CD4-positive, alpha-beta T cell treated with Interleukin-1 beta for 1 hour (primary cell): ENCODE measurements around the gene UBL4B.
A peak's percentile ranks its signal among the peaks of the same experiment; 100 is the strongest.
"Not testable (repeated sequence)": the region's sequence is repeated elsewhere in the genome, so short reads cannot be mapped to it uniquely, and the experiment has no call there.

Source experiments
- DNase-seq, 2 donors: peaks; one replicate each; pipeline ENCODE4 v3.0.0-alpha.2; 2020 to 2022

Gene UBL4B, protein sequence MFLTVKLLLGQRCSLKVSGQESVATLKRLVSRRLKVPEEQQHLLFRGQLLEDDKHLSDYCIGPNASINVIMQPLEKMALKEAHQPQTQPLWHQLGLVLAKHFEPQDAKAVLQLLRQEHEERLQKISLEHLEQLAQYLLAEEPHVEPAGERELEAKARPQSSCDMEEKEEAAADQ

DNA sequence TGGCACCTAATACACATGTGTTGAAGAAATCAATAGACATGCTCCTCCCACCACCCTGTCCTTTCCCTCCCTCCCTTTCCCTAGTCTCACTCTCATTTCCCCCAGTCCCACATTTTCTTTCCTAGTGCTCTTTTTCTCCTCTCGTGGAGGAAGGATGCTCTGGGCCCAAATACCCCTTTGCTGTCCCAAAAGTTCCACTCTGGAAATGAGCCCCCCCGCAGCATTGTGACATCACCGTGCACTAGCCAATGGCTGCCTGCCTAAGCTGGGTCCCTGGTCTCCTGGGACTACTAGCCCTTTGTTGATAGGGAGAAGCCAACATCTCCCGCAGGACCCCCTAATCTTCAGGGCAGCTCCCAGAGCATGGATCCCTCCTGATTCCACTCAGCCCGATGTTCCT, at the start of gene UBL4B:
Gene UBL4B, plus strand, starts transcription at position 301 of the 400 bp plus-strand sequence. Its CDS starts 92 bp downstream, at position 393.
- DNase-seq = no peak

DNA sequence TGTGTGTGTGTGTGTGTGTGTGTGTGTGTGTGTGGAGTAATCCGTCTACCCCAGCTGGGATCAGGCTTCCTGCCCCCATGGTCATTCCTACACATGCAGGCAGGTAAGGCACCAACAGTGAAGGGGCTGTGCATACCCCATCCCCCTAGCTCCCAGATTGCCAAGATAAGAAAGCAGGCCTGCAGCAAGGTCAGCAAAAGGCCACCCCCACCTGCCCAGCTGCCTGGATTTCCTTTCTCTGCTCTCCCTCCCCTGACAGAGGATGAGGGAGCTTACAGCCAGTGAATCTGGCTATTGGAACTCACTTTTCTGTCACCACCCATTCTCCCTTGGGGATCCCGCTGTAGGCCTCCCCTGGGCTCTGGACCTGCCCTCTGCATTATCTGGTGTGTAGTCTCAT, 49.6 kb upstream of the UBL4B start:
- no peak for DNase-seq

DNA sequence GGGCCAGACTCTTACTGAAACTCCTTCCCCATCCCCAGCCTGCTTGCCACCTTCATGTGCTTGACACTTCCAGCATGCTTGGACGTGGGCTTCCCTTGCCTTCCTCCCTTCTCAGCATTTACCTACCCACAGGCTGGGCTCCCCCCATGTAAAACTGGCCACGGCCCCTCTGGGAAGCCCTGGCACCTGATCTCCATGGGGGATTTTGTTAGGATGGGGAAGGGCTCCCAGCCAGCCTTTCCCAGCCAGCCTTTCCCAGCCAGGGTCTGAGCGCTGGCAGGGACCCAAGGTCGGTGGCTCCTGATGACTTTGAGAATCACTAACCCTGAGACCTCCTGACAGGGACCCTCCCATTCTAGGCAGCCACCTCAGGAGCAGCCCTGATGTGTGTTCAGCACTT, 48.5 kb upstream of the UBL4B start:
- DNase-seq = no peak

DNA sequence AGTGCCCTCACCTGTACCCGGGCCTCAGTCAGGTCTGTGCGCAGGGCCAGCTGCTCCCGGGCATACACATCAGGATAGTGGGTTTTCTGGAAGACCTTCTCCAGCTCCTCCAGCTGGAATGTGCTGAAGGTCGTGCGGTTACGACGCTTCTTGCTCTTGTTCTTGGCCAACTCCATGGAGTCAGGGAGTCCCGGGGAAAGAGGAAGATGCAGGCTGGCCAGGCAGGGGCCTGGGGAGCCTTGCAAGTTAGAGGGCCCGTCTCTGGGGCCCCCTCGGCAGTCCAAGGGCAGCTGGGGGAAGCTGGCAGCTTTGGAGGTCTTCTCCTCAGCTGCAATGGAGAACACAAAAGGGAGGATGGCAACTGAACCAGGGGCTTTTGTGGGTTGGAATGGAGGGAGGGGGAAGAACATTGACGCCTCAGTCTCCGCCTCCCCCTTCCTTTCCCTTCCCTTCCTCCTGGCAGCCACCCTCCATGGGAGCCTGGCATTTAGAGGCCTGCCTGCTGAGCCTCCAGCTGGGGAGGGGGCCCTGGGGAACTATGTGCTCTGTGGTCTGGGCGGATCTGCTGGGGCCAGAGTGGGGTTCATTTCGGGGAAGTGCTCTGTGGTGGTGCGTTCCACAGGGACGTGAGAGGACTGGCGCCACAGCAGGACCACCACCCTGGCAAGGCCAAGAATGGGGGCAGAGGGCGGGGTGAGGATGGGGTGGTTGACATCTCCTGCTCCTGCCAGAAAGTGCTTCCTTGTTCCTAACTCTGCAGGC, 47.5 kb upstream of the UBL4B start:
- DNase-seq = no peak

DNA sequence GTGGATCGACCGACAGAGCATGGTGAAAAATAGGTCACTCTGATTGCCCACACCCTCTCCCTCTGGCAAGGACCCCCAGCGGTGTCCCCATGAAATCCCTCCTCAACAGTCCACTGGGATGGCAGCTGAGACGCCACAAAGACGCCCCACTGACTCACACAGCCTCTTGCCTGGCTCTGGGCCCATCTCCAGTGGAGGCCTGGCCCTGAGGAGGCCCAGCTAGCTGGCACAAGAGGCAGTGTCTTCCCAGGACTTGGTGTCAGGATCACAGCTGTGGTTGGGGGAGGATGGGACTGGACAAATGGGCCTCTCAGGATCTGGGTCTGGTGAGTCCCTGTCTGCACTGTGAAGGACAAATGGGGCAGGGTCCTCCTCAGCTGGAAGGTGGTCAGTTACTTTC, 46.4 kb upstream of the UBL4B start:
- DNase-seq = no peak

DNA sequence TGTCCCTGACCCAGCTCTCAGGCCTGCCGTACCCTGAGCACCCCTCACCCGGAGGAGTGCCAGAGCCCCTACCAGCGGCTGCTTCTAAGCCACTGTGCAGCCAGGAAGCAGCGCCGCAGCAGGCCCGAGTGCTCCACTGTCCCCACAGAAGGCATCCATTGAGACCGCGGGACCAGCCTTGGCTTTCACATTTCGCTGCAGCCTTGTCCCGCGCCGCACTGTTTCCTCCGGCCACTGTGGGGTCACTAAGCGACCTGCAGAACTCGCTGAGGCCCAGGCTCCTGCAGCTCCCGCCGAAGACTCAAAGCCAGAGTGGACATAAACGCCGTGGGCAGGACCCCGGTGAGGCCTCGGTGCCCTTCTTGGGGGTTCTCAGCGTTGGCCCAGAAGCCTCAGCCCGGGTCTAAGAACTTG, 44.8 kb upstream of the UBL4B start:
- DNase-seq = no peak

DNA sequence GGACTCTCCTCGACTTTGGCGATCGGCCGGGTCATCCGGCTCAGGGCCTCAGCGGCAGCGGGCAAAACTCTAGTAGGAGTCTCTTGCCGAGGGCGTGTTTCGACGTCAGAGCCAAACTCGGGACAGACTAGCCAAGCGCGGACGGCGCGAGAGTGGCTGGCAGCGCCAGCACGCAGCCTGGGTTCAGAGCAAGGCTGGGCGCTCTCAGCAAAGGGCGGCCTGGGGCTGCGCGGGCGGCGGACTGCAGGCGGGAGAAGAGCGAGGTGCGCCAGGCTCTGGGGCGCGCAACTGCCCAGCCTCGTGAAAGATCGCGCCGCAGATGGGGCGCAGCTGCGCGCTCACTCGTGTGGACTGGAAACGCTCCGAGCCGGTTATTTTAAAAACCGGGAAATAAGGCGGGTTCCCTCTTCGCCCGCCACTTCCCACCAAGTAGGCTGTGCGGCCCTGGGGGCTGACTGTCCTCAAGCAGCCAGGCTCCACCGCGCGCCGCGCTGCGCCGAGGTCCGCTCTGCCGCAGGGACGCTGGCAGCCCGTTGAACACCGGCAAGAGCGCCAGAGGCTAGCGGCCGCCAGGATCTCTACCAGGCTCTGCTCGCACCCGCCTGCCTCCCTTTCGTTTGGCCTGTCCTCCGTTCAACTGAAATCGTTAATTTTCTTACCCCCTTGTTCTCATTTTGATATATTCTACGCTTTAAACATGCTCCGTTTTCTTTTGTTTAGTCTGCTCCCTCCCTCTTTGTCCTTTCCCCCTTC, 44.2 kb upstream of the UBL4B start:
- no peak for DNase-seq

DNA sequence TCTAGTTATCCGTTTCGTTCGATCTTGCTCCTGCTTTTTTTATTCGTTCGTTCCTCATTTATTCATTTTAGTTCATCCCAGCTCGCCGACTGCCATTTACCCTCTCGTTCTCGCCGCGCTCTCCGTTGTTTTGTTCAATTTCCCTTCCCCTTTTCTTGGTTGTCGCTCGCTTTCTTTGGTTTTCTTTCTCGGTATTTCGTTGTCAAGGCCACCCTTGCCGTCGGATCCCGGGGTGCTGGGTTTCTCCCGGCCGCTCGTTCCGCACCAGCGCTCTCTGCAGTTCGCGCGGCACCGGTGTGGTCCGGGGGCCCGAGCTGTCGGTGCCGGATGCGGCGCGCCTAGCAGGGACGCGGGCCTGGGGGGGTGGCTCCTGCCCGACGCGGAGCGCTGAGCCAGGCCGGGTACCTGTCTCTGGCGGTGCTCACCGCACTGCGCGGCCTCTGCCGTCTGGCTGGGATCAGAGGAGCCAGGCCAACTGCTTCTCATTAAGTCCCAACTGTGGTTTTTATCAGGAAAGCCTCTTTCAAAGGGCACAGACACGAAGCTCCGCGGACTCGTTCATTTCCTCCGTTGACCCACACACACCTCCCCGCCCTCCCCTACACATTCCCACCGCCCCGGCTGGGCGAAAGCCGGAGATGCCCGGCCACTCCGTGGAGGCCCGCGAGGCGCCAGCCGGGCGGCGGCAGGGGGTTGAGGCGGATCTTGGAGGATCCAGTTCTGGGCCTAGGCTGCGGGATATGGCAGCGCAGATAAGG, 43.4 kb upstream of the UBL4B start:
- peak in 1 of 2 donors; percentile 23 for DNase-seq

DNA sequence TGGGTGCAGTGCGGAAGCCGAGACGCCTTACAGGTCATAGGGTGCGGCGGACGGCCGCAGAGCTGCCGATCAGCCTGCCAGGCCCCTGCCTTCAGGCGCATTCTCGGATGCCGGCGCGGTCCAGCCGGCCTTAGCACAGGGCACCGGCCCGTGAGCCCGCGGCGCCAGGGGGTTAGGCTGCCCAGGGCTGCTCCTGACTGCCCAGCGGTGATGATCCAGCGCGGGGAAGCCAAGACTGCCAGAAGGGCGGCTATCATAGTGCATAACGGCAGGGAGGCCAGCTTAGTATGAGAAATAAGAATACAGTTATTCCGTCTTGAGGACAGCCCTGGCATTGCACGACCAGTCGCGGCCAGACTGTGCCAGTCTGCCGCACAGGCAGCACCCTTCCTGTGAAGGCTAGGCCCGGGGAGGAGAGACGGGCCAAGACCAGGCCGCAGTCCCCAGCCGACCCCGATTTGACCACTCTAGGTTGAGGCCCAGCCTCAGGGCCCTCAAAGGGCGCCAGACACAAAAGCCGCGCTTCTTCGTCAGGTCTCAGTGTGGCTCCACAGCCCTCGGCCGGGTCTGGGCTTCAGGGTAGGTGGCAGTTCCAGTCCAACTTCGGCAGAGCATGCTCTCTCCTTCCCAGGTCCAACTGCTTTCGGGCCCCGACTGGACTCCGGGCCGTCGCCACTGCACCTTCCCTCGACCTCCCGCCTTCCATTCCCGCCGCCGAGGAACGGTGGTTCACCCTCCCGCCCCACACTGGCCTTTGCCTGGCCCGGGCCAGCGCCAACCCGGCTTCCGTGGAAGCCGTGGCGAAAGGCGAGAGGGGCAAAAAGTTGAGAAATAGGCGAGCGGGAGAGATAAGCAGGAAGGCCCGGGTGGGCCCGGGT, 42.6 kb upstream of the UBL4B start:
- DNase-seq = no peak

DNA sequence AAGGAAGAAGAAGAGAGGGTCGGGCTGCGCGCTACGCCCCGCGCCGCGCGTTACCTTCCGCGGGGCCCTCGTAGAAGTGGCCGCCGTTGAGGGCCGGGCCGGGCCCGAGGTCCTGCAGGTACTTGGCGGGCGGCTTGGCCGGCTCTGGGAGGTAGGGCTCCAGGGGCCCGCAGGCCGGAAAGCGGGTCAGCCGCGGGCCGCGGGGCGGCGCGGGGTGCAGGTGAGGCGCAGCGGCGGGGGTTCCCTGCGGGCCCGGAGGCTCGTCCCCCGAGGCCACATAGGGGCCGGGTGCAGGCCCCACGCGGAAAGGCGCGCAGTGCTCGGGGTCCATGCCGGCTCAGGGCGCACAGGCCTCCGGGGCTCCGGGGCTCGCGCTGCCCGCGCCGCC, 42.0 kb upstream of the UBL4B start:
- DNase-seq = no peak

DNA sequence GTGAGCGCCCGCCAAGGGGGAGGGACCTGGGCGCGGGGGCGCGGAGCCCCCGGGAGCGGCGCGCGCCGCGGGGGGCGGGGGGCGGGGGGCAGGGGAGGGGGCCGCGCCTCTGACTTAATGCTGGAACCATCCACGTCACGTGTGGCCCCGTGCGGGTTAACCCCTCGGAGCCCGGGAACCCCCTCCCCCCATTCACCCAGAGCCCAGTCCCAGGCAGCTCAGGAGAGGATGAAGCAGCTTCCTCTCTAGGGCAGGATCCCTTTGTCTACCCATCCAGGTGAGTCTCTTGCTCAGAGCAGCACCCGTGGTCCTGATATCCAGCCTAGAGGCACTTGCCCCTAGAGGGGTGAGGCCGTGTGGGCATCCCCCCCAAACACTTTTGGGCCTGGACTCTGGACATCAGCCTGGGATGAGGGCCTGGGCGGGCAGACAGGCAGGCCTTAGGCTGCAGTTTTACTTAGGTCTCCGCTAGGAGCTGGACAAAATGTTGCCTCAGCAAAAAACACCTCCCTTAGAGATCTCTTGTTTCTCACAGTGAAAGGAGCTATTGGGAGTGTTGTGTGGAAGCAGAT, 41.5 kb upstream of the UBL4B start, which contains the start of gene ALX3:
Gene ALX3, minus strand, starts transcription at position 2 of the 572 bp plus-strand sequence. CDS start 60 bp downstream, outside the sequence.
- DNase-seq = no peak

DNA sequence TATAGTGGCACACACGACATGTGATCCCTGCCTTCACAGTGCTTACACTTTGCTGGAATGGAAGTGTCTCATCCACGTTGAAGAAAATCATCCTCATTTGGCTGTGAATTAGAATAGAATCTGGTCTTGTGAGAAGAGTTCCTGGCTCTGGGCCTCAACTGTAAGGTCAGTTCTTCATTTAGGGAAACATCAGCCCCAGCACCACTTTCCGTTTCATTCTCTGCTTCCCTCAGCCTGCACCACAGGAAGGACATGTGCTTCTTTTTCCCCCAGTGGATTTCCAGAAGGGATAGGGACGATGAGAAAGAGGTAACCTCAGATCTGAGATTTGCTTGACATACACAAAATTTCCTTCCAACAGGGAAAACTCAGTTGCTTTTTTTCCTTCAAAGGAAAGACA, 38.1 kb upstream of the UBL4B start:
- DNase-seq = no peak

DNA sequence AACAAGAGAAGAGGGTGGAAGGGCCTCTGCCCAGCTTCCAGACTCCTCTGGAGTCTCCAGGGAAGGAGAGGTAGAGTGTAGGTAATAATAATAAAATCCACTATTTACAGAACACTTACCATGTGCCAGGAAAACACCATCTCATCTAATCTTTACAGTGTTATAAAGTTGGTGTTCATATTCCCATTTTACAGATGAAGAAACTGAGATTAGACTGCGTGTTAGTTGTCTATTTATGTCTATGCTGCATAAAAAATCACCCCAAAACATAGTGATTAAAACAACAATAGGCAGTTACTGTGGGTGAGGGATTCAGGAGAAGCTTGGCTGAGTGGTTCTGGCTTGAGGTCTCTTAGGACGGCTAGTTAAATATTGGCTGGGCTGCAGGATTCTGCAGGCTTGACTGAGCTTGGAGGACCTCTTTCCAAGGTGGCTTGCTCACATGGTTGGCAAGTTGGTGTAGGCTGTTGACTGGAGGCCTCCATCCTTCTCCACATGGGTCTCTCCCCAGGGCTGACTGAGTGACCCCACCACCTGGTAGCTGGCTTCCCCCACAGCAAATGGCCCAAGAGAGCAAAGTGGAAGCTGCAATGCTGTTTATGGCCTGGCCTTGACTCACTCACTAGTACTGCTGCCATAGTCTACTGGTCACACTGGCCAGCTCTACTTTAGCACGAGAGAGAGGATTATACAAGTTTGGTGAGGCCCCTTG, 35.3 kb upstream of the UBL4B start:
- no peak for DNase-seq

DNA sequence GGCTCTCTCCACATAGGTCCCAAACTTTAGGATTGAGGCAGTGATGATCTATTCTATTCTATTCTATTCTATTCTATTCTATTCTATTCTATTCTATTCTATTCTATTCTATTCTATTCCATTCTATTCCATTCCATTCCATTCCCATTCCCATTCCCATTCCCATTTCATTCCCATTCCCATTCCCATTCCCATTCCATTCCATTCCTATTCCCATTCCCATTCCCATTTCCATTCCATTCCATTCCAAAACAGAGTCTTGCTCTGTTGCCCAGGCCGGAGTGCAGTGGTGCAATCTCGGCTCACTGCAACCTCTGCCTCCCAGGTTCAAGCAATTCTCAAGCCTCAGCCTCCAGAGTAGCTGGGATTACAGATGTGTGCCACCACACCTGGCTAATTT, 32.2 kb upstream of the UBL4B start:
- not testable (repeated sequence) for DNase-seq

DNA sequence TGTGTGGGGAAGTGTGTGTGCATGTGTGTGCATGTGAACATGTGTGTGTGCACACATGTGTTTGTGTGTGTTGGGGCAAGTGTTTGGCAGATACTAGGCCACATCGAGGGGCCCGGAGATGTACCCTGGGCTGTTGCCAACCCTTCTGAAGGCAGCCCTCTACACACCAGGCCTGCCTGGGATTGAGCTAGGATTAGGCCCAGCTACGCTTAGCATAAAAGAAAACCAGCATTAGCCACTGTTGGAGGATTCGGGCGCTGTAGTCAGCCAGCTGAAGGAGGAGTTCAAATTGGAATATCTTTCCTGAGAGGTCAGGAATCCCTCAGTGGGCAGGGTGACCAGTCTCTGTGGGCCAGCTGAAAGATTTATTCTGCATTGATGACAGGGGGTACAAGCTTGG, 31.2 kb upstream of the UBL4B start:
- no peak for DNase-seq

DNA sequence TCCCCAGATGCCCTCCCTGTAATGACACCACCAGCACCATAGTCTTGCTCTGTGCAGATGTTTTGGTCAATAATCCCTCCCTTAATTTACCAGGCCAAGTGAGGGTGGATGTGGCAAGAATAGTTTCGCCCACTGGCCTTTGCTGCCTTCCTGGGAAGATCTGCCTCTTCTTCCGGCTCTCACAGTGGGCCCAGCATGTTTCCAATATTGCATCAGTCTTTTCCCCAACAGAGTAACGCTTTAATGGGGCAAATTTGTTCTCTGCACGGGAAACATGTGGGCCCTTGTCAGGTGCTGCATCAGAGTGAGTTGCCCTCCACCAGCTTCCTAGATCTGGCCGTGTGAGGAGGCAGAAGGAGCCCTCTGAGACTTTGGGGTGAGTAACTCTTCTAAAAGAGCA, 29.8 kb upstream of the UBL4B start:
- no peak for DNase-seq

DNA sequence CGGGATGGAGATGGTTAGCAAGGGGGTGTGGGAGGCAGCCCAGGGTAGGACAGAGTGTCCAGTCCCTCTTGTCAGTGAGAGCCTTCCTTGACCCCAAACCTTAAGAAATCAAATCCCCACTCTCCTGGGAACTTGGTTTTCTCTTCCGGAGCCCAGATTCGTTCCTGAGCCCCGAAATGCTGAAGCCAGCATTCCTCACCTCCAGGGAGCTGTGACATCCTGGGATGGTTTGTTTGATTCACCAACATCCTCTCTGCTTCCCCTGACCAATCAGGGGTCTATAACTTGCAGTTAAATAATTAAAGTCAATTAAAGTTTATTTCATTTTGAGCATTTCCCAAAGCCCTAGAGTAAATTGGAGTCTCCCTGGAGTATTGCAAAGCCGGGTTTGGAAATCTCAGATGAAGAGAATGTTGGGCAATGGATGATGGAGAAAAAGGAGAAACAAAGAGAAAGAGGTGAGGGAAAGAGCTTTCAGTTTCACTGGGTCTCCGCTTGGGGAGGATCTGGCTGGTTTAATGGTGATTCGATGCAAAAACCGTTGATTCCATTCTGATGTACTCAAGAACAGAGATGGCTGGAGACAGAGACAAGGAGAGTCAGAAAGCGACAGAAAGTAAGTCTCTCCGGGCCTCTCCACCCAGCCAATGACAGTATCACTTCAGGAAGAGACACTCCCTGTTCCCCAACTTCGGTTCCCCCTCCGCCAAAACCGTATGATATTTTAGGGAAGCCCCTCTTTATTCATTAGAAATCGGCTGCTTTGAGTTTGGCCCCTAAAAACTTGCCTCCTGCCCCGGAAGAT, 29.0 kb upstream of the UBL4B start:
- no peak for DNase-seq

DNA sequence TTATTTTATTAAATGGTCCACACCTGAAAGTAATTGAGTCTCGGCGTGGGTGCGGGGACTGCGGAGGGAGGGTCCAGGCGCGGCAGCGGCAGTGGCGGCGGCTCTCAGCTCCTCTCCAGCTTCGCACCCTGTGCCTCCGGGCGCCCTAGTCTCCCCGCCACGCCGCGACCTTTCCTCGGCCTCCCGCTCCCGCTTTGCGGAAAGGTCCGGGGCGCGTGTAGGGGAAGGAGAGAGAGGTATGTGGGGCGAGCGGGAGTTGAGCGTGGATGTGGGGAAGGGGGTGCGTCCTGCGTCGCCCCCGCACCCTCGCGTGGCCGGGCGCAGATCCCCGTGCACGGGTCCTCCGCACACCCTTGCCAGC, 28.4 kb upstream of the UBL4B start:
- no peak for DNase-seq

DNA sequence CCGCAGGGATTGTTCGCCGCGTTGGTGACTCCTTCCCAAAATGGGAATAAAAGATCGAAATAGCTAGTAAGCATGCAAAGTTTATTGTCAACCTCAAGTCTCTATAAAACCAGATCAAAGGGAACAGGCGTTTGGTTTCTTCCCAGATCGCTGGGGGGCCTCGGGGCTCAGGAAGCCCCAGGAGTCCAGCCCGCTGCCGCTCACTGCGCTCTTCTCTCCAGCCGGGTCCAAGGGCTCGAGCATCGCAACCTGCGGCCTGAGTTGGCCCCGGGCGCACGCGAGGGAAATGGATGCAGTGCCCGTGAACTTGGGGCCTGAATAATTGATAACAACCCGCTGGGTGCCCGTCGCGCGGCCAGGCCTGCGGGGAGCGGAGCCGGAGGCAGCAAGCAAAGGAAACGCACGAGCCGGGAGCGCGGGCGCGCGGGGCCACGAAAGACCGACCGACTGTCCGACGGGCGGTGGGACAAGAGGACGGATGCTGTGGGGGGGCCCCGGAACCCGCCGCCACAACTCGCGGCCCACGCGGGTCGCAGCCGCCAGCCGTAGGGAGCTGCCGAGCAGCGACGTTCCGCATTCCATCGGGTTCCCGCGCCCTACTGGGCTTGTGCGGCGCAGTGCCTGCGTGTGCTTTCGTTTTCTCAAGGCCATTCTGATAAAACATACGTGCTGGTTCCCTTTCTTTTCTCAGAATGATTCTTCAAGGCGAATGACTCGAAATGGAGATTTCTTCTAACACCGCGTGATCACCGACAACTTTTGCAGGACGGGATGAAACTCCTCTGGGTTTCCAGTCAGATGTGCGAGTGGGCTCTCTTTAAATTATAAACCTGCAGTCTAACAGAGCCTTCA, 27.8 kb upstream of the UBL4B start:
- peak in 1 of 2 donors; percentile 33 for DNase-seq
